Subcutaneous adipose tissue (tissue), 4 donors: ENCODE data around the gene KRT86. TPM values are rescaled to one million over a fixed set of nuclear protein-coding genes. Genes with fewer than 3 reads are reported as not detected.

Source experiments
- CTCF ChIP-seq: fragments of 450-650 bp; IDR thresholded peaks from one replicate; pipeline ENCODE4 v1.5.1; 2016; ENCODE audit warnings: low read depth, mild to moderate bottlenecking, control low read depth, antibody characterized with exemption, moderate library complexity
- total RNA-seq, 4 donors: library from RNA; depleted of rRNA; stranded (reverse); fragments of >200 nt; gene quantifications; one replicate each; pipeline ENCODE4 v1.1.0, GENCODE V29; 2016

Gene KRT86
- total RNA-seq, 4 donors from 2014 or later: 0.34 TPM; not detected in 3

GRCh38 chr12:52271158-52271557 is 3.3 kb upstream of the KRT86 start:
- no peak for TF ChIP-seq CTCF

- TF ChIP-seq CTCF: no peak
Observed at GRCh38 chr12:52275686-52276085, 1.2 kb downstream of the KRT86 start.

- TF ChIP-seq CTCF: no peak
Observed at GRCh38 chr12:52277486-52278245, 3.2 kb downstream of the KRT86 start.

- no peak for TF ChIP-seq CTCF
Observed at GRCh38 chr12:52278575-52279421, 4.4 kb downstream of the KRT86 start.

GRCh38 chr12:52279422-52280318 is 5.2 kb downstream of the KRT86 start:
- TF ChIP-seq CTCF: no peak

- TF ChIP-seq CTCF: no peak
Observed at GRCh38 chr12:52280319-52280795, 5.9 kb downstream of the KRT86 start.
